Endodermal cell (in vitro differentiated cells): ENCODE measurements around the gene ZP4. TPM values are rescaled to one million over a fixed set of nuclear protein-coding genes. Genes with fewer than 3 reads are reported as not detected.

Experiments used
- DNase-seq: peaks from one replicate; pipeline ENCODE4 v3.0.0-alpha.2; 2017
- H3K27ac ChIP-seq: 2 replicates; pipeline ENCODE4 v1.5.1; 2013; ENCODE audit warnings: mild to moderate bottlenecking, low read depth, low read length, moderate library complexity
- H3K27me3 ChIP-seq: 2 replicates; pipeline ENCODE4 v1.6.1; 2013; ENCODE audit warnings: mild to moderate bottlenecking, low read length, moderate library complexity; ENCODE audit not compliant: insufficient read depth, control insufficient read depth, poor library complexity, severe bottlenecking
- H3K36me3 ChIP-seq: 2 replicates; pipeline ENCODE4 v1.7.0; 2013; ENCODE audit warnings: mild to moderate bottlenecking, low read length, moderate library complexity; ENCODE audit not compliant: control insufficient read depth, insufficient read depth
- H3K4me1 ChIP-seq: one replicate; pipeline ENCODE4 v1.7.0; 2013; ENCODE audit warnings: low read length; ENCODE audit not compliant: control insufficient read depth, insufficient read depth
- H3K4me3 ChIP-seq: 2 replicates; pipeline ENCODE4 v1.5.1; 2013; ENCODE audit warnings: mild to moderate bottlenecking, low read length, moderate library complexity
- H3K9ac ChIP-seq: 2 replicates; pipeline ENCODE4 v1.6.1; 2013; ENCODE audit warnings: mild to moderate bottlenecking, low read length, moderate library complexity; ENCODE audit not compliant: poor library complexity, severe bottlenecking; ENCODE audit errors: extremely low read depth
- H3K9me3 ChIP-seq: 2 replicates; pipeline ENCODE4 v1.6.1; 2013; ENCODE audit warnings: mild to moderate bottlenecking, low read length, moderate library complexity; ENCODE audit not compliant: control insufficient read depth
- H3K27ac Mint-ChIP-seq: 2 replicates; pipeline ENCODE4 v1.8.0; 2020; ENCODE audit warnings: mixed read lengths
- H3K27me3 Mint-ChIP-seq: 2 replicates; pipeline ENCODE4 v1.8.0; 2021; ENCODE audit warnings: mild to moderate bottlenecking, mixed read lengths; ENCODE audit not compliant: insufficient read depth
- H3K36me3 Mint-ChIP-seq: 2 replicates; pipeline ENCODE4 v1.8.0; 2020; ENCODE audit warnings: low read depth, mixed read lengths
- H3K4me1 Mint-ChIP-seq: 2 replicates; pipeline ENCODE4 v1.8.0; 2020; ENCODE audit warnings: mixed read lengths
- H3K4me3 Mint-ChIP-seq: 2 replicates; pipeline ENCODE4 v1.8.0; 2020; ENCODE audit warnings: mild to moderate bottlenecking, moderate library complexity, mixed read lengths
- H3K9me3 Mint-ChIP-seq: 2 replicates; pipeline ENCODE4 v1.8.0; 2020; ENCODE audit warnings: mild to moderate bottlenecking, mixed read lengths
- WGBS, 2 experiments: methylation state at CpG; one replicate each; pipeline versions ENCODE4 v1.1.5 to v1.1.7; 2013; ENCODE audit warnings: missing lambda C conversion rate in 2 of 2, mixed read lengths in 1 of 2; ENCODE audit not compliant: insufficient coverage in 1 of 2, insufficient read length in 1 of 2; 5-methylcytosine and 5-hydroxymethylcytosine counted together
- total RNA-seq, 2 donors: library from RNA; stranded (reverse); fragmentation: NEBNext Ultra II Directional in 1 of 2; extraction: Animal tissue kit (Norgen Biotek cat#: 25700) in 1 of 2; gene quantifications; 2 replicates in 1 of 2; 3 replicates in 1 of 2; pipeline ENCODE4 v1.2.1, GENCODE V29; 2021
- TF ChIP-seq, protein P1 (sequence below): fragments of 200-600 bp; sonication (generic); conservative IDR thresholded peaks from 2 replicates; pipeline ENCODE4 v1.5.0; 2021; ENCODE audit warnings: antibody characterized with exemption, mild to moderate bottlenecking

The ZP4 gene
- total RNA-seq, 2 donors from 2014 or later = not detected

DNA sequence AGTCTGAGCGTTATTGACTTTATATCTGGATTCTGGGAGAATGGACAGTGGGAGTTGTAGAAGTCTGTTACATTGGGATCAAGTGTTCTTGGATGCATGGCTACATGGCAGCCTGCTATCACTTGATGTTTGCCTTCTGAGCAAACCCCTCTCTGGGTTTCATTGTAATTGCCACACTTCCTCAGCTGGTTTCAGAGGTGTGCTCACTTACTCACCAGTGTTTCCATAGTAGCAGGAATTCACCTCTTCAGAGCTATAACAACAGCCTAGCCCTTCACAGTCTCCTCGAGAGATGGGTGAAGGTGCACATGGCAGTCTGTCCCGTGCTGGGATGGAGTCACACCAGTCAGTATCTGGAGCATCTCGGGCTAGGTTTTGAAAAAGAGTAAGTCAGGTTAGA lies 2.6 kb downstream of the ZP4 start:
- Mint-ChIP-seq H3K36me3 (no peaks in the 10 kb centered on the region), H3K4me3 (no peak overlapping the region), H3K9me3 (no peaks in the 10 kb centered on the region), H3K27me3 (no peaks in the 10 kb centered on the region), H3K27ac (no peak overlapping the region), H3K4me1 (peaks cover 7% of the 10 kb centered on the region)
- TF ChIP-seq, protein P1, sequence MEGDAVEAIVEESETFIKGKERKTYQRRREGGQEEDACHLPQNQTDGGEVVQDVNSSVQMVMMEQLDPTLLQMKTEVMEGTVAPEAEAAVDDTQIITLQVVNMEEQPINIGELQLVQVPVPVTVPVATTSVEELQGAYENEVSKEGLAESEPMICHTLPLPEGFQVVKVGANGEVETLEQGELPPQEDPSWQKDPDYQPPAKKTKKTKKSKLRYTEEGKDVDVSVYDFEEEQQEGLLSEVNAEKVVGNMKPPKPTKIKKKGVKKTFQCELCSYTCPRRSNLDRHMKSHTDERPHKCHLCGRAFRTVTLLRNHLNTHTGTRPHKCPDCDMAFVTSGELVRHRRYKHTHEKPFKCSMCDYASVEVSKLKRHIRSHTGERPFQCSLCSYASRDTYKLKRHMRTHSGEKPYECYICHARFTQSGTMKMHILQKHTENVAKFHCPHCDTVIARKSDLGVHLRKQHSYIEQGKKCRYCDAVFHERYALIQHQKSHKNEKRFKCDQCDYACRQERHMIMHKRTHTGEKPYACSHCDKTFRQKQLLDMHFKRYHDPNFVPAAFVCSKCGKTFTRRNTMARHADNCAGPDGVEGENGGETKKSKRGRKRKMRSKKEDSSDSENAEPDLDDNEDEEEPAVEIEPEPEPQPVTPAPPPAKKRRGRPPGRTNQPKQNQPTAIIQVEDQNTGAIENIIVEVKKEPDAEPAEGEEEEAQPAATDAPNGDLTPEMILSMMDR = no peak
- Histone ChIP-seq H3K27me3 (no peaks in the 10 kb centered on the region), H3K4me3 (no peak overlapping the region), H3K9ac (no peak overlapping the region), H3K9me3 (peaks cover 6% of the 10 kb centered on the region), H3K36me3 (no peaks in the 10 kb centered on the region), H3K4me1 (no peaks in the 10 kb centered on the region), H3K27ac (no peak overlapping the region)
- 92 to 95% methylated on average over 3 to 4 of the region's 4 CpGs for WGBS, 2 experiments
- no peak for DNase-seq

- Histone ChIP-seq H3K36me3 (no peaks in the 10 kb centered on the region), H3K9me3 (no peaks in the 10 kb centered on the region), H3K9ac (no peak overlapping the region), H3K4me3 (no peak overlapping the region), H3K27ac (no peak overlapping the region), H3K27me3 (no peaks in the 10 kb centered on the region), H3K4me1 (no peaks in the 10 kb centered on the region)
- 86 to 98% methylated on average over 1 to 4 of the region's 4 CpGs for WGBS, 2 experiments
- Mint-ChIP-seq H3K27me3 (no peaks in the 10 kb centered on the region), H3K4me1 (peaks cover 7% of the 10 kb centered on the region), H3K4me3 (no peak overlapping the region), H3K27ac (no peak overlapping the region), H3K9me3 (no peaks in the 10 kb centered on the region), H3K36me3 (no peaks in the 10 kb centered on the region)
- TF ChIP-seq, protein P1 = no peak
- DNase-seq = no peak
These were observed 3.2 kb downstream of the ZP4 start for GRCh38 chr1:237887542-237887941.

- TF ChIP-seq, protein P1 = no peak
- Mint-ChIP-seq H3K27ac (no peak overlapping the region), H3K9me3 (no peaks in the 10 kb centered on the region), H3K27me3 (peaks cover 6% of the 10 kb centered on the region), H3K4me1 (peaks cover 7% of the 10 kb centered on the region), H3K36me3 (no peaks in the 10 kb centered on the region), H3K4me3 (no peak overlapping the region)
- no peak overlapping the region for H3K27ac ChIP-seq
- H3K9me3 ChIP-seq = no peaks in the 10 kb centered on the region
- DNase-seq = no peak
- no peaks in the 10 kb centered on the region for H3K27me3 ChIP-seq
- no peaks in the 10 kb centered on the region for H3K4me1 ChIP-seq
- no peak overlapping the region for H3K4me3 ChIP-seq
- H3K36me3 ChIP-seq = no peaks in the 10 kb centered on the region
- 85% methylated on average over 2 of the region's 2 CpGs for WGBS, 2 experiments
- H3K9ac ChIP-seq = no peak overlapping the region
These were observed 6.5 kb downstream of the ZP4 start for GRCh38 chr1:237884237-237884636.
